ENCODE results near the gene DDX56. TPM values are rescaled to one million over a fixed set of nuclear protein-coding genes. Genes with fewer than 3 reads are reported as not detected.

Gene DDX56
- total and polyA plus RNA-seq, 2 of the 13 experiments (the other 11 are each of a cell fraction or from before 2014, with no cell fraction given), result 82.6 to 120 TPM

DNA sequence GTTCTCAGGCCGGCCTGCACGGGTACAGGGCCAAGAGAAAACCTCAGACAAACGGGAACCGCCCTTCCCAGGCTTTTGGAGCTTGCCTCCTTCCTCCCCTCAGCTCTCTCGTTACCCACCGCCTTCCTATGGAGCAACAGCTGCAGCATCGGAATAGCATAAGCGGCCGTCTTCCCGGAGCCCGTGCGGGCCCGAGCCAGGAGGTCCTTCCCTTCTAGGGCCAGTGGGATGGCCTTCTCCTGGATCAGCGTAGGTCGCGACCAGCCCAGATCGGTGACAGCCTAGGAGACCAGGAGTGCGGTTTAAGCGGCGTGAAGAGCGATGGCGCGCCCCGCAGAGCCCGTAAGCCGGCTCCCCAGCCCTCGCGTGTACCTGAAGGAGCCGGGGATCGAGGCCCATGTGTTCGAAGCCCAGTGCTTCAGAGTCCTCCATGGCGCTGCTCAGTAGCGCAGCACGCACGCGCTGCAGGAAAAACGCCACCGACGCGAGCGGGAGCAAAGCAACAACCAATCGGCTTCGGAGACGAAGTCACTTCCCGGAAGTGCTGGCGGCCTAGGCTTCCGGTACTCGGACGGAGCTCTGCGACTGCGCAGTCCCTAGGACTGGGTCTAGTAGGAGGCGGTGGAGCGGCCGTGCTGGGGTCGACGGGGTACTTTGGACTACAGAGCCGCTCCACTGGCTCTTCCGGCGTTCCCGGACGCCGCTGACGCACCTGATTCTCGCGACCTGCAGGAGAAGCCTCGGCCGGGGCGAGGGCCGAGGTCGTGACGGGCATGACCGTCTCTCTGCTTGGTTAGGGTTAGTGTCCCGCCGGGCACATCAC lies at the start of gene DDX56 (continued):
- TF ChIP-seq, protein P1, sequence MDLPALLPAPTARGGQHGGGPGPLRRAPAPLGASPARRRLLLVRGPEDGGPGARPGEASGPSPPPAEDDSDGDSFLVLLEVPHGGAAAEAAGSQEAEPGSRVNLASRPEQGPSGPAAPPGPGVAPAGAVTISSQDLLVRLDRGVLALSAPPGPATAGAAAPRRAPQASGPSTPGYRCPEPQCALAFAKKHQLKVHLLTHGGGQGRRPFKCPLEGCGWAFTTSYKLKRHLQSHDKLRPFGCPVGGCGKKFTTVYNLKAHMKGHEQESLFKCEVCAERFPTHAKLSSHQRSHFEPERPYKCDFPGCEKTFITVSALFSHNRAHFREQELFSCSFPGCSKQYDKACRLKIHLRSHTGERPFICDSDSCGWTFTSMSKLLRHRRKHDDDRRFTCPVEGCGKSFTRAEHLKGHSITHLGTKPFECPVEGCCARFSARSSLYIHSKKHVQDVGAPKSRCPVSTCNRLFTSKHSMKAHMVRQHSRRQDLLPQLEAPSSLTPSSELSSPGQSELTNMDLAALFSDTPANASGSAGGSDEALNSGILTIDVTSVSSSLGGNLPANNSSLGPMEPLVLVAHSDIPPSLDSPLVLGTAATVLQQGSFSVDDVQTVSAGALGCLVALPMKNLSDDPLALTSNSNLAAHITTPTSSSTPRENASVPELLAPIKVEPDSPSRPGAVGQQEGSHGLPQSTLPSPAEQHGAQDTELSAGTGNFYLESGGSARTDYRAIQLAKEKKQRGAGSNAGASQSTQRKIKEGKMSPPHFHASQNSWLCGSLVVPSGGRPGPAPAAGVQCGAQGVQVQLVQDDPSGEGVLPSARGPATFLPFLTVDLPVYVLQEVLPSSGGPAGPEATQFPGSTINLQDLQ (CRISPR knock-in tag; IDR thresholded peaks at IDR 0.05), result no peak; the same call in 1 of the 2 replicates
- no peak for TF ChIP-seq RELA (CRISPR knock-in tag; IDR thresholded peaks at IDR 0.05)
- TF ChIP-seq ZNF562 (CRISPR knock-in tag; IDR thresholded peaks at IDR 0.05; ENCODE audit: borderline replicate concordance), result no peak
- TF ChIP-seq MAFG (CRISPR knock-in tag; IDR thresholded peaks at IDR 0.05), result no peak
- TF ChIP-seq MXD4 (CRISPR knock-in tag; IDR thresholded peaks at IDR 0.05), result peak; percentile 97
- TF ChIP-seq ZNF616 (CRISPR knock-in tag; IDR thresholded peaks at IDR 0.05; ENCODE audit: low read depth), result peak; percentile 95; the same call in 1 of the 2 replicates
- TF ChIP-seq PRMT3 (CRISPR knock-in tag; IDR thresholded peaks at IDR 0.05; ENCODE audit: borderline replicate concordance, low read depth), result no peak; the same call in 1 of the 2 replicates
- TF ChIP-seq ZNF253 (CRISPR knock-in tag; IDR thresholded peaks at IDR 0.05; ENCODE audit: borderline replicate concordance), result peak; percentile 25; the same call in 1 of the 2 replicates
- TF ChIP-seq TSC22D2 (CRISPR knock-in tag; IDR thresholded peaks at IDR 0.05; ENCODE audit: borderline replicate concordance), result peak; percentile 90; the same call in 1 of the 2 replicates
- no peak for TF ChIP-seq SNAI1 (CRISPR knock-in tag; IDR thresholded peaks at IDR 0.05; ENCODE audit: borderline replicate concordance)
- no peak for TF ChIP-seq CBX2 (IDR thresholded peaks at IDR 0.05; ENCODE audit: low read depth, low read length)
- no peak for TF ChIP-seq CBX2 (CRISPR knock-in tag; IDR thresholded peaks at IDR 0.05; ENCODE audit: low read depth)
- peak; percentile 96 for TF ChIP-seq ERF (CRISPR knock-in tag; IDR thresholded peaks at IDR 0.05)
- no peak for TF ChIP-seq SRSF4 (IDR thresholded peaks at IDR 0.05; ENCODE audit: low read depth, low read length, poor library complexity, severe bottlenecking)
- peak; percentile 93; the same call in 1 of the 2 replicates for TF ChIP-seq ZNF83 (CRISPR knock-in tag; IDR thresholded peaks at IDR 0.05; ENCODE audit: borderline replicate concordance)
- TF ChIP-seq, protein P2, sequence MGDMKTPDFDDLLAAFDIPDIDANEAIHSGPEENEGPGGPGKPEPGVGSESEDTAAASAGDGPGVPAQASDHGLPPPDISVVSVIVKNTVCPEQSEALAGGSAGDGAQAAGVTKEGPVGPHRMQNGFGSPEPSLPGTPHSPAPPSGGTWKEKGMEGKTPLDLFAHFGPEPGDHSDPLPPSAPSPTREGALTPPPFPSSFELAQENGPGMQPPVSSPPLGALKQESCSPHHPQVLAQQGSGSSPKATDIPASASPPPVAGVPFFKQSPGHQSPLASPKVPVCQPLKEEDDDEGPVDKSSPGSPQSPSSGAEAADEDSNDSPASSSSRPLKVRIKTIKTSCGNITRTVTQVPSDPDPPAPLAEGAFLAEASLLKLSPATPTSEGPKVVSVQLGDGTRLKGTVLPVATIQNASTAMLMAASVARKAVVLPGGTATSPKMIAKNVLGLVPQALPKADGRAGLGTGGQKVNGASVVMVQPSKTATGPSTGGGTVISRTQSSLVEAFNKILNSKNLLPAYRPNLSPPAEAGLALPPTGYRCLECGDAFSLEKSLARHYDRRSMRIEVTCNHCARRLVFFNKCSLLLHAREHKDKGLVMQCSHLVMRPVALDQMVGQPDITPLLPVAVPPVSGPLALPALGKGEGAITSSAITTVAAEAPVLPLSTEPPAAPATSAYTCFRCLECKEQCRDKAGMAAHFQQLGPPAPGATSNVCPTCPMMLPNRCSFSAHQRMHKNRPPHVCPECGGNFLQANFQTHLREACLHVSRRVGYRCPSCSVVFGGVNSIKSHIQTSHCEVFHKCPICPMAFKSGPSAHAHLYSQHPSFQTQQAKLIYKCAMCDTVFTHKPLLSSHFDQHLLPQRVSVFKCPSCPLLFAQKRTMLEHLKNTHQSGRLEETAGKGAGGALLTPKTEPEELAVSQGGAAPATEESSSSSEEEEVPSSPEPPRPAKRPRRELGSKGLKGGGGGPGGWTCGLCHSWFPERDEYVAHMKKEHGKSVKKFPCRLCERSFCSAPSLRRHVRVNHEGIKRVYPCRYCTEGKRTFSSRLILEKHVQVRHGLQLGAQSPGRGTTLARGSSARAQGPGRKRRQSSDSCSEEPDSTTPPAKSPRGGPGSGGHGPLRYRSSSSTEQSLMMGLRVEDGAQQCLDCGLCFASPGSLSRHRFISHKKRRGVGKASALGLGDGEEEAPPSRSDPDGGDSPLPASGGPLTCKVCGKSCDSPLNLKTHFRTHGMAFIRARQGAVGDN (CRISPR knock-in tag; IDR thresholded peaks at IDR 0.05), result peak; percentile 100
- TF ChIP-seq NCOA1 (CRISPR knock-in tag; IDR thresholded peaks at IDR 0.05), result no peak
- peak; percentile 80; the same call in 1 of the 2 replicates for TF ChIP-seq ZNF747 (CRISPR knock-in tag; IDR thresholded peaks at IDR 0.05; ENCODE audit: borderline replicate concordance)
- TF ChIP-seq, protein P3, sequence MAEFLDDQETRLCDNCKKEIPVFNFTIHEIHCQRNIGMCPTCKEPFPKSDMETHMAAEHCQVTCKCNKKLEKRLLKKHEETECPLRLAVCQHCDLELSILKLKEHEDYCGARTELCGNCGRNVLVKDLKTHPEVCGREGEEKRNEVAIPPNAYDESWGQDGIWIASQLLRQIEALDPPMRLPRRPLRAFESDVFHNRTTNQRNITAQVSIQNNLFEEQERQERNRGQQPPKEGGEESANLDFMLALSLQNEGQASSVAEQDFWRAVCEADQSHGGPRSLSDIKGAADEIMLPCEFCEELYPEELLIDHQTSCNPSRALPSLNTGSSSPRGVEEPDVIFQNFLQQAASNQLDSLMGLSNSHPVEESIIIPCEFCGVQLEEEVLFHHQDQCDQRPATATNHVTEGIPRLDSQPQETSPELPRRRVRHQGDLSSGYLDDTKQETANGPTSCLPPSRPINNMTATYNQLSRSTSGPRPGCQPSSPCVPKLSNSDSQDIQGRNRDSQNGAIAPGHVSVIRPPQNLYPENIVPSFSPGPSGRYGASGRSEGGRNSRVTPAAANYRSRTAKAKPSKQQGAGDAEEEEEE (CRISPR knock-in tag; IDR thresholded peaks at IDR 0.05; ENCODE audit: borderline replicate concordance), result no peak
- no peak for TF ChIP-seq SMYD3 (CRISPR knock-in tag; IDR thresholded peaks at IDR 0.05)

Data from HepG2 (cell line).